ENCODE data around the gene CDH4.

The CDH4 gene

GRCh38 chr20:61810738-61811135 is 558.7 kb downstream of the CDH4 start:
- Histone ChIP-seq H3K36me3 (ENCODE audit: control insufficient read depth in 2 of 2, insufficient read depth in 1 of 2, low read length in 2 of 2) (no peaks in the 10 kb centered on the region), H3K4me1 (ENCODE audit: control insufficient read depth, insufficient read depth, low read length) (no peaks in the 10 kb centered on the region), H3K4me3 (ENCODE audit: low read depth, low read length) (no peak overlapping the region), H3K9me3 (ENCODE audit: control insufficient read depth, insufficient read depth, low read depth, low read length) (no peaks in the 10 kb centered on the region), H3K27ac (ENCODE audit: extremely low read depth, low read depth, low read length) (no peak overlapping the region)
- ChIA-PET CTCF (no interaction called here), POLR2A (no interaction called here)
- TF ChIP-seq OVOL3 (tag by site-specific recombination; IDR thresholded peaks at IDR 0.05) (no peak), ZNF184 (tag by site-specific recombination; IDR thresholded peaks at IDR 0.05) (no peak)

GRCh38 chr20:61811166-61811565 is 559.1 kb downstream of the CDH4 start:
- ChIA-PET POLR2A (no interaction called here), CTCF (no interaction called here)
- no peaks in the 10 kb centered on the region for H3K9me3 ChIP-seq (ENCODE audit: control insufficient read depth, insufficient read depth, low read depth, low read length)
- H3K27ac ChIP-seq (ENCODE audit: extremely low read depth, low read depth, low read length) = no peak overlapping the region
- TF ChIP-seq ZNF585B (tag by site-specific recombination; IDR thresholded peaks at IDR 0.05) (no peak), ZNF214 (tag by site-specific recombination; IDR thresholded peaks at IDR 0.05; ENCODE audit: borderline replicate concordance) (no peak), ZNF169 (tag by site-specific recombination; IDR thresholded peaks at IDR 0.05) (no peak), PRDM4 (tag by site-specific recombination; IDR thresholded peaks at IDR 0.05) (no peak), ZNF404 (tag by site-specific recombination; IDR thresholded peaks at IDR 0.05) (no peak)
- H3K4me1 ChIP-seq (ENCODE audit: control insufficient read depth, insufficient read depth, low read length) = no peaks in the 10 kb centered on the region
- no peak overlapping the region for H3K4me3 ChIP-seq (ENCODE audit: low read depth, low read length)
- H3K36me3 ChIP-seq (ENCODE audit: control insufficient read depth in 2 of 2, insufficient read depth in 1 of 2, low read length in 2 of 2) = no peaks in the 10 kb centered on the region

DNA sequence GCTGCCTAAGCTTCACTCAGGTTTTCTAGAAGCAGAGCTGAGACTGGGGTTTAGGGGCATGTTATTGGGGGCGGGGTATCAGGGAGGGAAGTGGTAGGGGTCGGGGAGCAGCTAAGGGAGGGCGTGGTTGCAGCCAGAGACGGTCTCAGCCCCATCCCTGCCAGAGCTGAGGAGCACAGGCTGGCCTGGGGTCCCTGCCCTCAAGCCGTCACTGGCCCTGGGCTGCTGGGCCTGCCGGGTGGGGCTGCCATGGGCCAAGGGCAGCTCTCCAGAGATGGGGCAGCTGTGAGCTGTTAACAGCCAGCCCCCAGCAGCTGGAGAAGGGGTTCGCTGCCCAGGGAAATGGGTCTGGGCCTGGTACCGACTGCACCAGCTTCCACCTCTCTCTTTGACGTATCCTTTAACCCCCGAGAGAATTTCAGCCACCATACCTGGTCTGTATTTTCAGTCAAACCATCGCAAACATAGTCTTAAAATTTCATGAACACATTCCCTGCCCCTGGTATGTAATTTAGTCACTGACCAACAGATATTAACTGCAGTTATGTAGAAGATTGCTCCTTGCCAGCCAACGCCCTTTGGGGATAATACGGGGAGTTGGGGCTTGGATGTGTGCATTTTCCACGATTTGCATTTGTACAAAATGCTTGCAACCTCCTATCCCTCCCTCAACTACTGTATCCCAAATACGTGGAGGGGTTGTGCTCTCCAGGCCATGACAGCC is 560.2 kb downstream of the CDH4 start:
- H3K4me1 ChIP-seq (ENCODE audit: control insufficient read depth, insufficient read depth, low read length) = no peaks in the 10 kb centered on the region
- H3K27ac ChIP-seq (ENCODE audit: extremely low read depth, low read depth, low read length) = no peak overlapping the region
- POLR2A ChIA-PET = no interaction called here
- H3K4me3 ChIP-seq (ENCODE audit: low read depth, low read length) = no peak overlapping the region
- H3K9me3 ChIP-seq (ENCODE audit: control insufficient read depth, insufficient read depth, low read depth, low read length) = no peaks in the 10 kb centered on the region
- no peaks in the 10 kb centered on the region for H3K36me3 ChIP-seq (ENCODE audit: control insufficient read depth in 2 of 2, insufficient read depth in 1 of 2, low read length in 2 of 2)
- CTCF ChIA-PET = no interaction called here
- TF ChIP-seq ZBTB21 (tag by site-specific recombination; IDR thresholded peaks at IDR 0.05) (no peak), ZNF530 (tag by site-specific recombination; IDR thresholded peaks at IDR 0.05; ENCODE audit: low read depth) (no peak), GLIS1 (tag by site-specific recombination; IDR thresholded peaks at IDR 0.05) (no peak), ZNF354C (tag by site-specific recombination; IDR thresholded peaks at IDR 0.05; ENCODE audit: borderline replicate concordance, low read depth) (no peak), HOXC10 (CRISPR knock-in tag; IDR thresholded peaks at IDR 0.05) (no peak), PRDM10 (tag by site-specific recombination; IDR thresholded peaks at IDR 0.05) (no peak), ZNF510 (tag by site-specific recombination; IDR thresholded peaks at IDR 0.05; ENCODE audit: insufficient replicate concordance) (no peak), ZNF26 (tag by site-specific recombination; IDR thresholded peaks at IDR 0.05) (no peak), ZNF404 (tag by site-specific recombination; IDR thresholded peaks at IDR 0.05) (no peak), GLI4 (tag by site-specific recombination; IDR thresholded peaks at IDR 0.05) (no peak), ZNF311 (tag by site-specific recombination; IDR thresholded peaks at IDR 0.05; ENCODE audit: borderline replicate concordance) (no peak), ZNF366 (tag by site-specific recombination; conservative IDR thresholded peaks at IDR 0.05) (no peak)
- TF ChIP-seq, protein P1, sequence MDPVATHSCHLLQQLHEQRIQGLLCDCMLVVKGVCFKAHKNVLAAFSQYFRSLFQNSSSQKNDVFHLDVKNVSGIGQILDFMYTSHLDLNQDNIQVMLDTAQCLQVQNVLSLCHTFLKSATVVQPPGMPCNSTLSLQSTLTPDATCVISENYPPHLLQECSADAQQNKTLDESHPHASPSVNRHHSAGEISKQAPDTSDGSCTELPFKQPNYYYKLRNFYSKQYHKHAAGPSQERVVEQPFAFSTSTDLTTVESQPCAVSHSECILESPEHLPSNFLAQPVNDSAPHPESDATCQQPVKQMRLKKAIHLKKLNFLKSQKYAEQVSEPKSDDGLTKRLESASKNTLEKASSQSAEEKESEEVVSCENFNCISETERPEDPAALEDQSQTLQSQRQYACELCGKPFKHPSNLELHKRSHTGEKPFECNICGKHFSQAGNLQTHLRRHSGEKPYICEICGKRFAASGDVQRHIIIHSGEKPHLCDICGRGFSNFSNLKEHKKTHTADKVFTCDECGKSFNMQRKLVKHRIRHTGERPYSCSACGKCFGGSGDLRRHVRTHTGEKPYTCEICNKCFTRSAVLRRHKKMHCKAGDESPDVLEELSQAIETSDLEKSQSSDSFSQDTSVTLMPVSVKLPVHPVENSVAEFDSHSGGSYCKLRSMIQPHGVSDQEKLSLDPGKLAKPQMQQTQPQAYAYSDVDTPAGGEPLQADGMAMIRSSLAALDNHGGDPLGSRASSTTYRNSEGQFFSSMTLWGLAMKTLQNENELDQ (tag by site-specific recombination; IDR thresholded peaks at IDR 0.05; ENCODE audit: low read depth) = no peak
